ENCODE data around the gene DMBX1. TPM values are rescaled to one million over a fixed set of nuclear protein-coding genes. Genes with fewer than 3 reads are reported as not detected.

DMBX1 gene
- total and polyA plus RNA-seq, 9 of the 15 experiments (the other 6 are each of a cell fraction or from before 2014, with no cell fraction given): 0.25 to 4.3 (median 1.0) TPM

DNA sequence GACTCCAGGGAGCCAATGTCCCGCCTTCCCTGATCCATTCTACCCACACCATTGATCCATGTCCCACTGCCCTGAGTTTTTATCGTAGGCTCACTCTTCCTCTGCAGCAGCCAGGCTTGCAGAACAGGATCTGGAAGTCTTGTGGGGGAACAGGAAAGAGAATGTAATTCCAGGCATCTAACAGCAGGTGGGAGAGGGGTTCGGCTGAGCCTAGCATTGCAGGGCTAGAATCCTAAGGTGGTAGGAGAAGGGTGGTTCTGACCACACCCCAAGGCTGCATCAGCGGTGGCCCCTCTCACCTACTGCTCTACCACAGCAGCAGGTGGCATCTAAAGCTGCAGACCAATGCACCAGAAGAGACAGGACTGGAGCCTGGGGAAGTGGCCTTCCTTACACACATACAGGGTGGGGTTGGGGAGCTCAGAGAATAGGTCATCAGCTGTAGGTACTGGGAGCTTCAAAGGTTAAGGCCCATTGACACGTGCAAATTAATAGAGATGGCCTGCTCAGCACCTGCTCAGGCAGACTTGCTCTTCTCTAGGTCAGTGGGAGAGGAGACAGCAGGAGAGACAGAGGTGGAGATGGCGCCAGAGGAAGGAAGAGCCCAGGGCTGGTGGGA is 41.3 kb downstream of the DMBX1 start (continued):
- TF ChIP-seq, protein P1, sequence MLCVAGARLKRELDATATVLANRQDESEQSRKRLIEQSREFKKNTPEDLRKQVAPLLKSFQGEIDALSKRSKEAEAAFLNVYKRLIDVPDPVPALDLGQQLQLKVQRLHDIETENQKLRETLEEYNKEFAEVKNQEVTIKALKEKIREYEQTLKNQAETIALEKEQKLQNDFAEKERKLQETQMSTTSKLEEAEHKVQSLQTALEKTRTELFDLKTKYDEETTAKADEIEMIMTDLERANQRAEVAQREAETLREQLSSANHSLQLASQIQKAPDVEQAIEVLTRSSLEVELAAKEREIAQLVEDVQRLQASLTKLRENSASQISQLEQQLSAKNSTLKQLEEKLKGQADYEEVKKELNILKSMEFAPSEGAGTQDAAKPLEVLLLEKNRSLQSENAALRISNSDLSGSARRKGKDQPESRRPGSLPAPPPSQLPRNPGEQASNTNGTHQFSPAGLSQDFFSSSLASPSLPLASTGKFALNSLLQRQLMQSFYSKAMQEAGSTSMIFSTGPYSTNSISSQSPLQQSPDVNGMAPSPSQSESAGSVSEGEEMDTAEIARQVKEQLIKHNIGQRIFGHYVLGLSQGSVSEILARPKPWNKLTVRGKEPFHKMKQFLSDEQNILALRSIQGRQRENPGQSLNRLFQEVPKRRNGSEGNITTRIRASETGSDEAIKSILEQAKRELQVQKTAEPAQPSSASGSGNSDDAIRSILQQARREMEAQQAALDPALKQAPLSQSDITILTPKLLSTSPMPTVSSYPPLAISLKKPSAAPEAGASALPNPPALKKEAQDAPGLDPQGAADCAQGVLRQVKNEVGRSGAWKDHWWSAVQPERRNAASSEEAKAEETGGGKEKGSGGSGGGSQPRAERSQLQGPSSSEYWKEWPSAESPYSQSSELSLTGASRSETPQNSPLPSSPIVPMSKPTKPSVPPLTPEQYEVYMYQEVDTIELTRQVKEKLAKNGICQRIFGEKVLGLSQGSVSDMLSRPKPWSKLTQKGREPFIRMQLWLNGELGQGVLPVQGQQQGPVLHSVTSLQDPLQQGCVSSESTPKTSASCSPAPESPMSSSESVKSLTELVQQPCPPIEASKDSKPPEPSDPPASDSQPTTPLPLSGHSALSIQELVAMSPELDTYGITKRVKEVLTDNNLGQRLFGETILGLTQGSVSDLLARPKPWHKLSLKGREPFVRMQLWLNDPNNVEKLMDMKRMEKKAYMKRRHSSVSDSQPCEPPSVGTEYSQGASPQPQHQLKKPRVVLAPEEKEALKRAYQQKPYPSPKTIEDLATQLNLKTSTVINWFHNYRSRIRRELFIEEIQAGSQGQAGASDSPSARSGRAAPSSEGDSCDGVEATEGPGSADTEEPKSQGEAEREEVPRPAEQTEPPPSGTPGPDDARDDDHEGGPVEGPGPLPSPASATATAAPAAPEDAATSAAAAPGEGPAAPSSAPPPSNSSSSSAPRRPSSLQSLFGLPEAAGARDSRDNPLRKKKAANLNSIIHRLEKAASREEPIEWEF (CRISPR knock-in tag; IDR thresholded peaks at IDR 0.05): no peak
- no peak for TF ChIP-seq RBM22 (IDR thresholded peaks at IDR 0.05; ENCODE audit: low read depth, low read length, poor library complexity, severe bottlenecking)
- TF ChIP-seq, protein P2, sequence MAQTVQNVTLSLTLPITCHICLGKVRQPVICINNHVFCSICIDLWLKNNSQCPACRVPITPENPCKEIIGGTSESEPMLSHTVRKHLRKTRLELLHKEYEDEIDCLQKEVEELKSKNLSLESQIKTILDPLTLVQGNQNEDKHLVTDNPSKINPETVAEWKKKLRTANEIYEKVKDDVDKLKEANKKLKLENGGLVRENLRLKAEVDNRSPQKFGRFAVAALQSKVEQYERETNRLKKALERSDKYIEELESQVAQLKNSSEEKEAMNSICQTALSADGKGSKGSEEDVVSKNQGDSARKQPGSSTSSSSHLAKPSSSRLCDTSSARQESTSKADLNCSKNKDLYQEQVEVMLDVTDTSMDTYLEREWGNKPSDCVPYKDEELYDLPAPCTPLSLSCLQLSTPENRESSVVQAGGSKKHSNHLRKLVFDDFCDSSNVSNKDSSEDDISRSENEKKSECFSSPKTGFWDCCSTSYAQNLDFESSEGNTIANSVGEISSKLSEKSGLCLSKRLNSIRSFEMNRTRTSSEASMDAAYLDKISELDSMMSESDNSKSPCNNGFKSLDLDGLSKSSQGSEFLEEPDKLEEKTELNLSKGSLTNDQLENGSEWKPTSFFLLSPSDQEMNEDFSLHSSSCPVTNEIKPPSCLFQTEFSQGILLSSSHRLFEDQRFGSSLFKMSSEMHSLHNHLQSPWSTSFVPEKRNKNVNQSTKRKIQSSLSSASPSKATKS (CRISPR knock-in tag; IDR thresholded peaks at IDR 0.05): no peak
- no peak for TF ChIP-seq SMAD4 (CRISPR knock-in tag; conservative IDR thresholded peaks at IDR 0.05)
- TF ChIP-seq ZNF431 (CRISPR knock-in tag; IDR thresholded peaks at IDR 0.05): no peak
- TF ChIP-seq ZNF124 (CRISPR knock-in tag; IDR thresholded peaks at IDR 0.05): no peak
- TF ChIP-seq, protein P3, sequence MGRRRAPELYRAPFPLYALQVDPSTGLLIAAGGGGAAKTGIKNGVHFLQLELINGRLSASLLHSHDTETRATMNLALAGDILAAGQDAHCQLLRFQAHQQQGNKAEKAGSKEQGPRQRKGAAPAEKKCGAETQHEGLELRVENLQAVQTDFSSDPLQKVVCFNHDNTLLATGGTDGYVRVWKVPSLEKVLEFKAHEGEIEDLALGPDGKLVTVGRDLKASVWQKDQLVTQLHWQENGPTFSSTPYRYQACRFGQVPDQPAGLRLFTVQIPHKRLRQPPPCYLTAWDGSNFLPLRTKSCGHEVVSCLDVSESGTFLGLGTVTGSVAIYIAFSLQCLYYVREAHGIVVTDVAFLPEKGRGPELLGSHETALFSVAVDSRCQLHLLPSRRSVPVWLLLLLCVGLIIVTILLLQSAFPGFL (CRISPR knock-in tag; IDR thresholded peaks at IDR 0.05): no peak
